Measurements from ENCODE around the gene CECR2.

Gene CECR2

DNA sequence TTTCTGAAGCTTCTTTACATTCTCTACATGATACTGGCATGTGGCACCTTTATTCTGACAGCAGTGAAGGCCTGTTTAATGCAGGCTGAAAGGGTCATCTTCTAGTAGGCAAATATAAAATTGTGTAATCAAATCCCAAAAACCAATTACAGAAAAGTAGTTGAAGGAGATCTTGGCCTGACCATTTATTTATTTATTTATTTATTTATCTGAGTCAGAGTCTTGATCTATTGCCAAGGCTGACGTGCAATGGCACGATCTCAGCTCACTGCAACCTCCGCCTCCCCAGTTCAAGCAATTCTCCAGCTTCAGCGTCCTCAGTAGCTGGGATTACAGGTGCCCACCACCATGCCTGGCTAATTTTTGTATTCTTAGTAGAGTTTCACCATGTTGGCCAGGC lies 22.7 kb upstream of the CECR2 start:
- Histone ChIP-seq H3K4me2 (ENCODE audit: low read length) (no peak overlapping the region), H3K27me3 (ENCODE audit: control insufficient read depth, insufficient read depth, low read length) (no peaks in the 10 kb centered on the region), H3K4me3 (ENCODE audit: low read length) (no peak overlapping the region), H3K9ac (ENCODE audit: low read depth, low read length) (no peak overlapping the region), H3K4me1 (ENCODE audit: control insufficient read depth, insufficient read depth, low read length) (no peaks in the 10 kb centered on the region), H3K36me3 (ENCODE audit: insufficient read depth, low read length) (no peaks in the 10 kb centered on the region), H3K9me3 (replicated peaks; ENCODE audit: low read length) (no peaks in the 10 kb centered on the region)

DNA sequence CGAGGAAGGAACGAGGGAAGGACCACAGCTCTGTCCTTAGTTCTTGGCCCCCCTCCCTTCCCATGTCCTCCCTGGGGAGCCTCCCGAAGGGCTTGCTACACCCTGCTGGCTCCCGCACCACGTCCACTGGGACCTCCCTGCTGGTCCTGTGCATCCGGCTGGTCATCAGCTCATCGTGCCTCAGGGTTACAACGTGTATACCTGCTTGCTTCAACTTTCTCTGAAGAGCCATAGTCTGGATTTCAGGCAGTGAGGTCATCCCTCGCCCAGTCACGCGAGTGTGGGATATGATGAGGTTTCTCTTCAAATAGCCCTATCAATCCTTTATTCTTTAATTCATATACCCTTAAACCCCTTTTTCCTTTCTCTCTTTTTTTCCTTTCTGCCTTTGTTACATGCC lies 21.5 kb upstream of the CECR2 start:
- Histone ChIP-seq H3K4me3 (ENCODE audit: low read length) (no peak overlapping the region), H3K9ac (ENCODE audit: low read depth, low read length) (no peak overlapping the region), H3K9me3 (replicated peaks; ENCODE audit: low read length) (no peaks in the 10 kb centered on the region), H3K4me1 (ENCODE audit: control insufficient read depth, insufficient read depth, low read length) (no peaks in the 10 kb centered on the region), H3K4me2 (ENCODE audit: low read length) (no peak overlapping the region), H3K36me3 (ENCODE audit: insufficient read depth, low read length) (no peaks in the 10 kb centered on the region), H3K27me3 (ENCODE audit: control insufficient read depth, insufficient read depth, low read length) (no peaks in the 10 kb centered on the region)

DNA sequence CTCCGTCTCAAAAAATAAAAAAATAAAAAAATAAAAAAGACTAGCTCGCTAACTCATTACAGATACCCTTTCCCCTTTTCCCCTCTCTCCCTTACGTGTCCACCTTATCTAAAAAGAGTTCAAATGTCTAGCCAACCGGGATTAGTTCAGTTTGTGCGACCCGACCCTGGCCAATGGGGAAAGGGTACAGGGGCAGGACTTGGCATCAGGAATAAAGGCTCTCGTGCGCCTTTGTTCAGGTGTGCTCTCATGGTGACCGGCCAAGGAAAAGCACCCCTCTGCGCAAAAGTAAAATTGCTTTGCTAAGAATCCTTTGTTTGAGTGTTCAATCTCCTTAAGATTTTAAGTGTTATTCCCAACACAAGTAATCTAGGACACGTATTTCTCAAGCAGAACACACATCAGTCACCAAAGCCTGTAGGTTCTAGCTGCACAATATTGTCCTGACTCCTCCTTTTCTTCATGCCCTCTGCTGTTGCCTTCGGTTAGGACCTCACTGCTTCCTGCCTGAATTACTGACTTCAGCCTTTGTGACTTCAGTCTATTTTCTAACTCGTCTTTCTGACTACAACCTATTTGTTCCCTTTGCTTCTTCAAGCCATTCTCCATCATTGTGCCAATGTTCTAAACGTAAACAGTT lies 20.7 kb upstream of the CECR2 start:
- Histone ChIP-seq H3K4me2 (ENCODE audit: low read length) (no peak overlapping the region), H3K4me1 (ENCODE audit: control insufficient read depth, insufficient read depth, low read length) (no peaks in the 10 kb centered on the region), H3K4me3 (ENCODE audit: low read length) (no peak overlapping the region), H3K9ac (ENCODE audit: low read depth, low read length) (no peak overlapping the region), H3K9me3 (replicated peaks; ENCODE audit: low read length) (no peaks in the 10 kb centered on the region), H3K27me3 (ENCODE audit: control insufficient read depth, insufficient read depth, low read length) (no peaks in the 10 kb centered on the region), H3K36me3 (ENCODE audit: insufficient read depth, low read length) (no peaks in the 10 kb centered on the region)

DNA sequence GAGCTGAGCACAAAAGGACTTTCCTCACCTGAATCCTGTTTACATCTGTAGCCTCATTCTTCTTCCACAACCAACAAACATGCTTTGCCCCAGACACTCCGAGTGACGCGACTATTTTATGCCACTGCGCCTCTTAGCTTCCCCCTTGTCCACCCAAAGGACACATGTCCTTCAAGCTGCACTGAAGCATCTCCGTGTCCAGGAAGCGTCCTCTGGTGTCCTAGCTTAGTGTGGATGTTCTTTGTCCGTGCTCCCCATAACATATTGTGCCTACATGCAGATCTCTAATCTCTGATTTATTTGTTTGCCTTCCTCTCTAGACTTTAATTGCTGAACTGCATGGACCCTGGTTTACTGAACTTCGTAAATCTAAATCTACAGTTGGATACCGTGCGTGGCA lies 20.1 kb upstream of the CECR2 start:
- H3K27me3 ChIP-seq (ENCODE audit: control insufficient read depth, insufficient read depth, low read length): no peaks in the 10 kb centered on the region
- no peaks in the 10 kb centered on the region for H3K9me3 ChIP-seq (replicated peaks; ENCODE audit: low read length)
- H3K4me3 ChIP-seq (ENCODE audit: low read length): no peak overlapping the region
- no peak overlapping the region for H3K9ac ChIP-seq (ENCODE audit: low read depth, low read length)
- no peaks in the 10 kb centered on the region for H3K4me1 ChIP-seq (ENCODE audit: control insufficient read depth, insufficient read depth, low read length)
- no peak overlapping the region for H3K4me2 ChIP-seq (ENCODE audit: low read length)
- no peaks in the 10 kb centered on the region for H3K36me3 ChIP-seq (ENCODE audit: insufficient read depth, low read length)

DNA sequence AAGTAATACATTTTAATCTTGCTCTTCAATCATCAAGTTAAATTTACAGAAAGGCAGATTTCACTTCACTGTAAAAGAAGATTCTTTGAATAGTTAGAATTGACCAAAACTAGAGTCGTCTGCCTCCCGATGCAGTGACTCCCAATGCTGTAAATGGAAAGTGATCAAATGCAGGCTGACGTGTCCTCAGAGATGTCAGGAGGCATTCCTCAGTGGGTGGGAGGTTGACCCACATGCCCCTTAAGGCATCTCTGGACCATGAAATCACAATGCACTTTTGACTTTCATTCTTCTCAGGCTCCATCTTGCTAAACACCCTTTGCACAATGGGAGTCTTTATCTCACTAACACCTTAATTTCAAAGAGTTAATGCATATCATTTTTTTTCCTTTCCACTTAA lies 19.0 kb upstream of the CECR2 start:
- no peak overlapping the region for H3K4me2 ChIP-seq (ENCODE audit: low read length)
- no peaks in the 10 kb centered on the region for H3K4me1 ChIP-seq (ENCODE audit: control insufficient read depth, insufficient read depth, low read length)
- no peak overlapping the region for H3K4me3 ChIP-seq (ENCODE audit: low read length)
- H3K9ac ChIP-seq (ENCODE audit: low read depth, low read length): no peak overlapping the region
- no peaks in the 10 kb centered on the region for H3K36me3 ChIP-seq (ENCODE audit: insufficient read depth, low read length)
- H3K27me3 ChIP-seq (ENCODE audit: control insufficient read depth, insufficient read depth, low read length): no peaks in the 10 kb centered on the region
- H3K9me3 ChIP-seq (replicated peaks; ENCODE audit: low read length): no peaks in the 10 kb centered on the region

DNA sequence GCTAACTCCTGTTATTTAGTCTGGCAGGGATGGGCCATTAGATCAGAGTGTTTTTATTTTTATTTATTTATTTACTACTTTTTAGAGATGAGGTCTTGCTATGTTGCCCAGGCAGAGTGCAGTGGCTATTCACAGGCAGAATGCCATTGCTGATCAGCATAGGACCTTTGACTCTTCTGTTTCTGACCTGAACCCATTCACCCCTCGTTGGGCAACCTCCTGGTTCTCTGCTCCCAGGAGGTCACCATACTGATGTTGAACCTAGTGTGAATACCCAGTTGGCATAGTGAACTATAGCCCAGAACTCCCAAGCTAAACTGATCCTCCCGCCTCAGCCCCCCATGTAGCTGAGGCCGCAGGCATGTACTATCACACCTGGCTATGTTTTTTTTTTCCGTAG lies 16.5 kb upstream of the CECR2 start:
- Histone ChIP-seq H3K4me1 (ENCODE audit: control insufficient read depth, insufficient read depth, low read length) (no peaks in the 10 kb centered on the region), H3K36me3 (ENCODE audit: insufficient read depth, low read length) (no peaks in the 10 kb centered on the region), H3K4me2 (ENCODE audit: low read length) (no peak overlapping the region), H3K9me3 (replicated peaks; ENCODE audit: low read length) (no peaks in the 10 kb centered on the region), H3K27me3 (ENCODE audit: control insufficient read depth, insufficient read depth, low read length) (no peaks in the 10 kb centered on the region), H3K4me3 (ENCODE audit: low read length) (no peak overlapping the region), H3K9ac (ENCODE audit: low read depth, low read length) (no peak overlapping the region)

DNA sequence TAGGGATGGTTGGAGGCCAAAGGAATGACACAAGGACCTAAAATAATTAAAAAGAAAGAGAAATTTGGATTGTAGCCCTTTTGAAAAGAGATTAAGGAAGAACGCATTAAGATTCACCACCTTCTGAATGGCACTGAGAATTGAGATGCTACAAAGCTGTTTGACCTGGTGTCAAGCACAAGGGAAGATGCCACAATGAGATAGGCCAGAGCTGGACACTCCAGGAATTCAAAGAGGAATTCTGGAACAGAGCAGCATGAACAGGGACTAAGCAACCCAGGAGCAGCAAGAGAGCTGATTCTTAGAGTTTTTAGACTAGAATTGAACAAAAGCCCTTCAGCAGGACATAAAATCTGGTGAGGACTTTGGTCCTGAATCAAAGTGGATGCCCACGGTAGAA lies 11.6 kb upstream of the CECR2 start:
- no peaks in the 10 kb centered on the region for H3K9me3 ChIP-seq (replicated peaks; ENCODE audit: low read length)
- H3K4me2 ChIP-seq (ENCODE audit: low read length): no peak overlapping the region
- no peak overlapping the region for H3K4me3 ChIP-seq (ENCODE audit: low read length)
- H3K27me3 ChIP-seq (ENCODE audit: control insufficient read depth, insufficient read depth, low read length): no peaks in the 10 kb centered on the region
- no peak overlapping the region for H3K9ac ChIP-seq (ENCODE audit: low read depth, low read length)
- H3K36me3 ChIP-seq (ENCODE audit: insufficient read depth, low read length): no peaks in the 10 kb centered on the region
- H3K4me1 ChIP-seq (ENCODE audit: control insufficient read depth, insufficient read depth, low read length): no peaks in the 10 kb centered on the region

DNA sequence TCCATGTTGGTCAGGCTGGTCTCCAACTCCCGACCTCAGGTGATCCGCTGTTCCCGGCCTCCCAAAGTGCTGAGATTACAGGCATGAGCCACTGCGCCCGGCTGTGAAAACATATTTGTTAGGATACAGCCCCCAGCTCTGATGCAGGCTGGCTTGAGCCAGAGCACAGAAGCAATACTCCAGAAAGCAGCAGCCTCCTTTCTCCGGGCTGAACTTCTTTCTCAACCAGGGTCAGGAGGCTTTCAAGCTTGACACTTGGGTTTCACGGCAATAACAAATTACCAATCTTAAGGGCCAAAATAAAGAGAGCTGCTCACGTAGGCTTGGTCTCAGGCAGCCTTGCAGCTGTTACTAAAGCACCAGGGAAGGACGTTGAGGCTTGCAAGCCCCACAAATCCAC lies 10.8 kb upstream of the CECR2 start:
- Histone ChIP-seq H3K4me3 (ENCODE audit: low read length) (no peak overlapping the region), H3K4me2 (ENCODE audit: low read length) (no peak overlapping the region), H3K9me3 (replicated peaks; ENCODE audit: low read length) (no peaks in the 10 kb centered on the region), H3K9ac (ENCODE audit: low read depth, low read length) (no peak overlapping the region), H3K27me3 (ENCODE audit: control insufficient read depth, insufficient read depth, low read length) (no peaks in the 10 kb centered on the region), H3K36me3 (ENCODE audit: insufficient read depth, low read length) (no peaks in the 10 kb centered on the region), H3K4me1 (ENCODE audit: control insufficient read depth, insufficient read depth, low read length) (no peaks in the 10 kb centered on the region)

DNA sequence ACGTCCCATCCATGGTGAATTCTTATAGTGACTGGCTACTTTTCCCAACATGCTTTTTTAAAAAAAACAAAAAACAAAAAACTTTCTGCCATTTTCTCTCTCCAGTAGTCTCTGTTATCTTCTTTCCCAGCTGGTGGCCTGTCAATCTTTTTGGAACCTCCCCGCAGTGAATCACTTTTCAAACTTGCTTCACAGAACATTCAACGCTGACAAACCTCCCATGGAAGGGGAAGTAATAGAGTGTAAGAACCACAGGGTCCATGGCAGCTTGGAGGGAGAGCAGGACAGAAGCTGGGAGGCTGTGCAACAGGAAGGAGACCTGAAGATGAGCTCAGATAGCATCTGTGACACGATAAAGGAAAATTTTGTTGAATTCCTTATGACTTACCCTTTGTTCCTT lies 9.8 kb upstream of the CECR2 start:
- Histone ChIP-seq H3K9ac (ENCODE audit: low read depth, low read length) (no peak overlapping the region), H3K4me1 (ENCODE audit: control insufficient read depth, insufficient read depth, low read length) (no peaks in the 10 kb centered on the region), H3K4me2 (ENCODE audit: low read length) (no peak overlapping the region), H3K36me3 (ENCODE audit: insufficient read depth, low read length) (no peaks in the 10 kb centered on the region), H3K27me3 (ENCODE audit: control insufficient read depth, insufficient read depth, low read length) (no peaks in the 10 kb centered on the region), H3K4me3 (ENCODE audit: low read length) (no peak overlapping the region), H3K9me3 (replicated peaks; ENCODE audit: low read length) (no peaks in the 10 kb centered on the region)

DNA sequence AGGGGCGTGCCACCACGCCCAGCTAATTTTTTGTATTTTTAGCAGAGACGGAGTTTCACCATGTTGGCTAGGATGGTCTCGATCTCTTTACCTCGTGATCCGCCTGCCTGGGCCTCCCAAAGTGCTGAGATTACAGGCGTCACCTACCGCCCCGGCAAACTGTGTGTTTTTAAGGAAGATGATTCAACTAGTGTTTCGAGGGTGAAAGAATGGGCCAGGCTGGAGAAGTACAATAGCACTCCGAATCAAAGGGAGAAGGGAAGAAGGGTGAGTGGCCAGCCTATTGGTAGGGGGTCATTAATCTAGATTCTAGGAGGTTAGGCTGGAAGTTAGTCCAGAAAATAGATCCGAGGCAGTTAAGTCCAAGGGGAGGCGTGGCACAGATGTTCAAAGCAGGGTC lies 2.9 kb upstream of the CECR2 start:
- H3K4me2 ChIP-seq (ENCODE audit: low read length): no peak overlapping the region
- peaks cover 39% of the 10 kb centered on the region for H3K27me3 ChIP-seq (ENCODE audit: control insufficient read depth, insufficient read depth, low read length)
- H3K4me3 ChIP-seq (ENCODE audit: low read length): no peak overlapping the region
- no peaks in the 10 kb centered on the region for H3K9me3 ChIP-seq (replicated peaks; ENCODE audit: low read length)
- H3K9ac ChIP-seq (ENCODE audit: low read depth, low read length): no peak overlapping the region
- H3K36me3 ChIP-seq (ENCODE audit: insufficient read depth, low read length): no peaks in the 10 kb centered on the region
- no peaks in the 10 kb centered on the region for H3K4me1 ChIP-seq (ENCODE audit: control insufficient read depth, insufficient read depth, low read length)

DNA sequence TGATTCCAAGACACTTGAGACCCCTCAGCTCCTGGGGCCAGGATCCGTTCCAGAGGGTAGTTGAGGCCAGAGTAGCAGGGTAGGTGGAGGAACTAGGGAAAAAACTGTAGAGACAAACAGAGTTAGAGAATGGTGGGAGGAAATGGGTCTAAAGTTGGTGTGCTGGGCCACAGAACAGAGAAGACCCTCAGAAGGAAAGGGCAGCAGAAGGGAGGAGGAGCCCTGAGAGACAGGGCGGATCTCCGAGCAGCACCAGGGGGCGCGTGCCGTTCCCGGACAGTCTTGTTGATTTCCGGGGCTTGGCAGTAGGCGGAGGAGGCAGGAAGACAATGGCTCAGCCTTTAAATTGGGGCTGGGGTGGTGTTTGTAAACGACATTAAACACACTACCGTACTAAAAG lies 2.4 kb upstream of the CECR2 start:
- no peak overlapping the region for H3K9ac ChIP-seq (ENCODE audit: low read depth, low read length)
- no peaks in the 10 kb centered on the region for H3K4me1 ChIP-seq (ENCODE audit: control insufficient read depth, insufficient read depth, low read length)
- no peak overlapping the region for H3K4me3 ChIP-seq (ENCODE audit: low read length)
- no peaks in the 10 kb centered on the region for H3K9me3 ChIP-seq (replicated peaks; ENCODE audit: low read length)
- H3K4me2 ChIP-seq (ENCODE audit: low read length): no peak overlapping the region
- H3K36me3 ChIP-seq (ENCODE audit: insufficient read depth, low read length): no peaks in the 10 kb centered on the region
- H3K27me3 ChIP-seq (ENCODE audit: control insufficient read depth, insufficient read depth, low read length): peaks cover 44% of the 10 kb centered on the region

DNA sequence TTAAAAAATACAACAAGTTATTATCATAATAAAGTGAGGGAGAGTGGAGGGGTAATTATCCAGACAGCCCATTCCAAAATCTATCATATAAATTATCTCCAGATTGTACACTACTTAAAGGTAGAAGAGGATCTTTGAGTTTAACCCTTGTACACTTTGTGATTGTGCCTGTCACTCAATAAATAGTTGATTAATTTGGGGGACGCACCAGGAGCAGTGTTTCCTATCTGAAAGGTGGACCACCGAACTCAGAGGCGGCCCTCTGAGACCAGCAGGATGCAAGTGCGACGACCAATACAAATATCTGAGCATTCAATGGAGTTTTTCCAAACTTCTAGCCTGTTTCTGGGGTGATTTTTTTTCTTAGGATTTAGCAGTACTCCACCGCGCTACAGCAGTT lies 1.1 kb upstream of the CECR2 start:
- no peak overlapping the region for H3K4me3 ChIP-seq (ENCODE audit: low read length)
- H3K9me3 ChIP-seq (replicated peaks; ENCODE audit: low read length): no peaks in the 10 kb centered on the region
- no peak overlapping the region for H3K9ac ChIP-seq (ENCODE audit: low read depth, low read length)
- no peaks in the 10 kb centered on the region for H3K4me1 ChIP-seq (ENCODE audit: control insufficient read depth, insufficient read depth, low read length)
- H3K4me2 ChIP-seq (ENCODE audit: low read length): no peak overlapping the region
- H3K36me3 ChIP-seq (ENCODE audit: insufficient read depth, low read length): no peaks in the 10 kb centered on the region
- H3K27me3 ChIP-seq (ENCODE audit: control insufficient read depth, insufficient read depth, low read length): peaks cover 53% of the 10 kb centered on the region
